Activated CD8-positive, alpha-beta T cell treated with anti-CD3 and anti-CD28 coated beads for 36 hours (primary cell): ENCODE measurements around the gene LIN7C. TPM values are rescaled to one million over a fixed set of nuclear protein-coding genes. Genes with fewer than 3 reads are reported as not detected.
"Not testable (repeated sequence)": the region's sequence is repeated elsewhere in the genome, so short reads cannot be mapped to it uniquely, and the experiment has no call there.

Experiments
- ATAC-seq: fragments of 200-7000 bp; cut with Tn5 transposase; one replicate; pipeline ENCODE4 v1.10.0; 2021; ENCODE audit warnings: mild to moderate bottlenecking, moderate library complexity
- CTCF ChIA-PET: fragments of 350-600 bp; sonication (Branson Sonifier 250); formaldehyde crosslinking; loops from one replicate; lab custom pipeline; 2021; ENCODE audit warnings: antibody characterized with exemption; lab: Charles Lee
- POLR2A ChIA-PET: fragments of 350-600 bp; sonication (Branson Sonifier 250); formaldehyde crosslinking; loops from one replicate; lab custom pipeline; 2021; ENCODE audit warnings: antibody characterized with exemption; lab: Charles Lee
- DNase-seq: peaks from one replicate; pipeline ENCODE4 v3.0.0-alpha.2; 2020
- H3K27ac Mint-ChIP-seq: one replicate; pipeline ENCODE4 v1.8.0; 2021; ENCODE audit warnings: mild to moderate bottlenecking, mixed read lengths
- H3K27me3 Mint-ChIP-seq: one replicate; pipeline ENCODE4 v1.8.0; 2021; ENCODE audit warnings: mixed read lengths
- H3K36me3 Mint-ChIP-seq: one replicate; pipeline ENCODE4 v1.8.0; 2021; ENCODE audit warnings: low read depth, mixed read lengths
- H3K4me1 Mint-ChIP-seq: one replicate; pipeline ENCODE4 v1.8.0; 2021; ENCODE audit warnings: low read depth, mixed read lengths
- H3K4me3 Mint-ChIP-seq: one replicate; pipeline ENCODE4 v1.8.0; 2021; ENCODE audit warnings: mild to moderate bottlenecking, moderate library complexity, mixed read lengths
- H3K9me3 Mint-ChIP-seq: one replicate; pipeline ENCODE4 v1.8.0; 2021; ENCODE audit warnings: mixed read lengths
- intact Hi-C: fragments of 100-400 bp; cut with micrococcal nuclease; formaldehyde crosslinking; loops from one replicate; pipeline ENCODE4 v1.10.0; 2022
- total RNA-seq, 2 experiments: library from RNA; stranded (reverse); gene quantifications; one replicate each; pipeline ENCODE4 v1.2.3, GENCODE V29; 2021
- TF ChIP-seq, protein P1 (sequence below): fragments of 200-600 bp; IDR thresholded peaks from one replicate; pipeline ENCODE4 v1.8.0; 2022; ENCODE audit warnings: antibody characterized with exemption, mild to moderate bottlenecking

The LIN7C gene
- total RNA-seq, 2 experiments from 2014 or later: 26.9 to 28.9 TPM

GRCh38 chr11:27520226-27520625 is 13.7 kb upstream of the LIN7C start:
- DNase-seq (no peak), ATAC-seq (no peak)
- TF ChIP-seq, protein P1, sequence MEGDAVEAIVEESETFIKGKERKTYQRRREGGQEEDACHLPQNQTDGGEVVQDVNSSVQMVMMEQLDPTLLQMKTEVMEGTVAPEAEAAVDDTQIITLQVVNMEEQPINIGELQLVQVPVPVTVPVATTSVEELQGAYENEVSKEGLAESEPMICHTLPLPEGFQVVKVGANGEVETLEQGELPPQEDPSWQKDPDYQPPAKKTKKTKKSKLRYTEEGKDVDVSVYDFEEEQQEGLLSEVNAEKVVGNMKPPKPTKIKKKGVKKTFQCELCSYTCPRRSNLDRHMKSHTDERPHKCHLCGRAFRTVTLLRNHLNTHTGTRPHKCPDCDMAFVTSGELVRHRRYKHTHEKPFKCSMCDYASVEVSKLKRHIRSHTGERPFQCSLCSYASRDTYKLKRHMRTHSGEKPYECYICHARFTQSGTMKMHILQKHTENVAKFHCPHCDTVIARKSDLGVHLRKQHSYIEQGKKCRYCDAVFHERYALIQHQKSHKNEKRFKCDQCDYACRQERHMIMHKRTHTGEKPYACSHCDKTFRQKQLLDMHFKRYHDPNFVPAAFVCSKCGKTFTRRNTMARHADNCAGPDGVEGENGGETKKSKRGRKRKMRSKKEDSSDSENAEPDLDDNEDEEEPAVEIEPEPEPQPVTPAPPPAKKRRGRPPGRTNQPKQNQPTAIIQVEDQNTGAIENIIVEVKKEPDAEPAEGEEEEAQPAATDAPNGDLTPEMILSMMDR: no peak
- ChIA-PET CTCF (no interaction called here), POLR2A (no interaction called here)
- H3K36me3 Mint-ChIP-seq: no peaks in the 10 kb centered on the region
- no peak overlapping the region for H3K27ac Mint-ChIP-seq
- no peaks in the 10 kb centered on the region for H3K4me1 Mint-ChIP-seq
- peaks cover 2% of the 10 kb centered on the region for H3K9me3 Mint-ChIP-seq
- H3K4me3 Mint-ChIP-seq: no peak overlapping the region
- H3K27me3 Mint-ChIP-seq: no peaks in the 10 kb centered on the region
- intact Hi-C loops: no loop called here

DNA sequence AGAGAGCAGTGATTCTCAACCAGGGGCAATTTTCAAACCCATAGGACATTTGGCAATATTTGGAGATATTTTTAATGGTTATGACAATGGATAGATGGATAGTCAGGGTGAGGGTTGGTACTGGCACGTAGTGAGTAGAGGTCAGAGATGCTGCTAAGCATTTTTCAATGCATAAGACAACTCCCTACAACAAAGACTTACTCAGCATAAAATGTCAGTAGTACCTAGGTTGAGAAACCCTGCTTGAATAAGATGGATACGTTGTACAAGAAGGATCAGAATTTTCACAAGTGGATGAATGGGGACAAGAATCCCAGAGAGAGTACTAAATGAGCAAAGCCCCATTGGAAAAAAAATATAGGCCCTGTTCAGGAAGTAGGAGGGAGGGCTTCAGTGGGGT is 11.9 kb upstream of the LIN7C start:
- ChIA-PET POLR2A (no interaction called here), CTCF (no interaction called here)
- TF ChIP-seq, protein P1: no peak
- intact Hi-C loops: no loop called here
- peaks cover 4% of the 10 kb centered on the region for H3K36me3 Mint-ChIP-seq
- ATAC-seq (no peak), DNase-seq (no peak)
- no peak overlapping the region for H3K4me3 Mint-ChIP-seq
- peaks cover 3% of the 10 kb centered on the region for H3K9me3 Mint-ChIP-seq
- no peaks in the 10 kb centered on the region for H3K4me1 Mint-ChIP-seq
- H3K27ac Mint-ChIP-seq: no peak overlapping the region
- H3K27me3 Mint-ChIP-seq: no peaks in the 10 kb centered on the region

GRCh38 chr11:27517490-27517889 is 10.9 kb upstream of the LIN7C start:
- intact Hi-C loops, POLR2A ChIA-PET, H3K9me3 Mint-ChIP-seq, H3K27ac Mint-ChIP-seq, ATAC-seq, H3K4me3 Mint-ChIP-seq, H3K27me3 Mint-ChIP-seq, DNase-seq, H3K36me3 Mint-ChIP-seq, CTCF ChIA-PET, H3K4me1 Mint-ChIP-seq: not testable (repeated sequence)

DNA sequence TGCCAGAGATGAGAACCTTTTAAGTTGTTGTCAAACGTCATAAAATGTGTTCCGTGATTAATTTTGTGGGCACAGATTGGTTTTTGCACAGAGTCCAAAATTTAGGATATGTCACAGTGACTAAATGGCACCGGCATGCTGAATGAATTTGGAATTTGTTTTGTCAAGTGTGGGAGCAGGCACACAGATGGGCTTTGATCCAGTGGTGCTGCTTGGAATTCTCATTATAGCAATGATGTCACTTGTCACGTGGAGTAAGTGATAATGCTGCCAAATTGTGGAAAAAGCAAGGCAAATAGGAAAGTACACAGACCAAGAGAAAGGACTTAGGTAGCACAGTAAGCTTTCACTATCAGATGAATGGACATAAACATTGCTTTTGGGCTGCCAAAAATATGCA is 8.0 kb upstream of the LIN7C start:
- Mint-ChIP-seq H3K27me3 (no peaks in the 10 kb centered on the region), H3K4me3 (no peak overlapping the region), H3K4me1 (no peaks in the 10 kb centered on the region), H3K27ac (no peak overlapping the region), H3K36me3 (peaks cover 9% of the 10 kb centered on the region), H3K9me3 (peaks cover 3% of the 10 kb centered on the region)
- CTCF ChIA-PET: interaction anchor here (1.1 kb wide), 1 partner anchor 15 kb away, joined by 4 read pairs; no protein-coding TSS in a partner anchor
- ATAC-seq: no peak
- intact Hi-C loops: no loop called here
- POLR2A ChIA-PET: no interaction called here
- TF ChIP-seq, protein P1: no peak
- no peak for DNase-seq

DNA sequence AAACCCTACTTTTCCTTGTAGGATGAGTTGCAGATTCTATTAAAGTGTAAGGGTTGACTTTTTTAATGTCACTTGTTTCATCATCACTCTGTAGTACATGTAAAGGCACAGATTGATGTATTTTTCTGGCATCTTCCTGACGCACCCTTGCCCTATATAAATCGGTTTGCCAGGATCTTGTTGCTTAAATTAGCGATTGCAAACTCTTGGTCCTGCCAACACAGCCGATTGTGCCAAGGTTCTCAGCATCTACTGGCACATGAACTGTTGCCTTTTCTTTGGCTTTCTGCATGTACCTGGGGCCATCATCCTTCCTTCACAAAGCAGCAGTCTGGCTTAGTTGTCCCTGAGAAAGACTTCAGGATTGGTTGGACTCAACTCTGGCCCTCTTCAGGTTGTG is 7.5 kb upstream of the LIN7C start:
- no peak for DNase-seq
- ChIA-PET POLR2A (no interaction called here), CTCF (interaction anchor here (4.6 kb wide), 1 partner anchor 15 kb away, joined by 25 read pairs; no protein-coding TSS in a partner anchor)
- no peak for ATAC-seq
- intact Hi-C loops: no loop called here
- TF ChIP-seq, protein P1: no peak
- H3K4me1 Mint-ChIP-seq: no peaks in the 10 kb centered on the region
- no peak overlapping the region for H3K27ac Mint-ChIP-seq
- peaks cover 9% of the 10 kb centered on the region for H3K36me3 Mint-ChIP-seq
- no peaks in the 10 kb centered on the region for H3K27me3 Mint-ChIP-seq
- H3K4me3 Mint-ChIP-seq: no peak overlapping the region
- H3K9me3 Mint-ChIP-seq: peaks cover 3% of the 10 kb centered on the region
